ENCODE data around the gene KRT85. TPM values are rescaled to one million over a fixed set of nuclear protein-coding genes. Genes with fewer than 3 reads are reported as not detected.

KRT85 gene
- total and polyA plus RNA-seq, 2 experiments from 2014 or later: 0.12 TPM; not detected in 1

GRCh38 chr12:52310622-52311284 is 56.5 kb downstream of the KRT85 start:
- H3K4me1 ChIP-seq (ENCODE audit: low read depth): peaks cover 3% of the 10 kb centered on the region
- H3K9me3 ChIP-seq (ENCODE audit: low read depth): no peaks in the 10 kb centered on the region
- peak in 1 of 2 donors; percentile 16 for DNase-seq (ENCODE audit: low read depth in 1 of 2, low spot score in 1 of 2)
- no peak overlapping the region for H3K27ac ChIP-seq
- no peak for TF ChIP-seq CTCF (IDR thresholded peaks at IDR 0.05; ENCODE audit: low read depth, low read length)
- no peak overlapping the region for H3K4me3 ChIP-seq
- H3K27me3 ChIP-seq: peaks cover 86% of the 10 kb centered on the region
- no peaks in the 10 kb centered on the region for H3K36me3 ChIP-seq

Other genes starting within 250 kb of the KRT85 start
- gene KRT80, start 175.5 kb downstream of the KRT85 start, total RNA-seq: not detected in 2 replicates
- gene KRT80, start 175.5 kb downstream of the KRT85 start, polyA plus RNA-seq: not detected in 2 replicates
- 0.21 and 0.36 TPM in 2 replicates for gene KRT7, start 134.2 kb downstream of the KRT85 start, total RNA-seq
- 0.50 TPM in 1 of 2 replicates, not detected in the other for gene KRT7, start 134.2 kb downstream of the KRT85 start, polyA plus RNA-seq
- 0.14 TPM in 1 of 2 replicates, not detected in the other for gene KRT86, start 92.8 kb downstream of the KRT85 start, total RNA-seq
- 0.35 TPM in 1 of 2 replicates, not detected in the other for gene KRT86, start 92.8 kb downstream of the KRT85 start, polyA plus RNA-seq
- not detected in 2 replicates for gene KRT81, start 75.9 kb downstream of the KRT85 start, total RNA-seq
- gene KRT81, start 75.9 kb downstream of the KRT85 start, polyA plus RNA-seq: not detected in 2 replicates
- gene KRT83, start 46.1 kb downstream of the KRT85 start, total RNA-seq: not detected in 2 replicates
- not detected in 2 replicates for gene KRT83, start 46.1 kb downstream of the KRT85 start, polyA plus RNA-seq
- not detected in 2 replicates for gene KRT84, start 18.2 kb upstream of the KRT85 start, total RNA-seq
- gene KRT84, start 18.2 kb upstream of the KRT85 start, polyA plus RNA-seq: not detected in 2 replicates
- not detected in 2 replicates for gene KRT82, start 38.9 kb upstream of the KRT85 start, total RNA-seq
- not detected in 2 replicates for gene KRT82, start 38.9 kb upstream of the KRT85 start, polyA plus RNA-seq
- not detected in 2 replicates for gene KRT75, start 66.9 kb upstream of the KRT85 start, total RNA-seq
- not detected in 2 replicates for gene KRT75, start 66.9 kb upstream of the KRT85 start, polyA plus RNA-seq
- gene KRT6B, start 84.7 kb upstream of the KRT85 start, total RNA-seq: not detected in 2 replicates
- gene KRT6B, start 84.7 kb upstream of the KRT85 start, polyA plus RNA-seq: 0.13 TPM in 1 of 2 replicates, not detected in the other
- not detected in 2 replicates for gene KRT6C, start 106.3 kb upstream of the KRT85 start, total RNA-seq
- not detected in 2 replicates for gene KRT6C, start 106.3 kb upstream of the KRT85 start, polyA plus RNA-seq
- gene KRT6A, start 125.8 kb upstream of the KRT85 start, total RNA-seq: not detected in 2 replicates
- gene KRT6A, start 125.8 kb upstream of the KRT85 start, polyA plus RNA-seq: 0.22 TPM in 1 of 2 replicates, not detected in the other
- not detected in 2 replicates for gene KRT5, start 152.9 kb upstream of the KRT85 start, total RNA-seq
- gene KRT5, start 152.9 kb upstream of the KRT85 start, polyA plus RNA-seq: 0.23 TPM in 1 of 2 replicates, not detected in the other
- not detected in 2 replicates for gene KRT71, start 185.7 kb upstream of the KRT85 start, total RNA-seq
- gene KRT71, start 185.7 kb upstream of the KRT85 start, polyA plus RNA-seq: not detected in 2 replicates
- not detected in 2 replicates for gene KRT74, start 206.4 kb upstream of the KRT85 start, total RNA-seq
- gene KRT74, start 206.4 kb upstream of the KRT85 start, polyA plus RNA-seq: not detected in 2 replicates
- not detected in 2 replicates for gene KRT72, start 234.0 kb upstream of the KRT85 start, total RNA-seq
- gene KRT72, start 234.0 kb upstream of the KRT85 start, polyA plus RNA-seq: not detected in 2 replicates